ENCODE results near the gene RAB3D.
A peak's percentile ranks its signal among the peaks of the same experiment; 100 is the strongest.

Gene RAB3D

GRCh38 chr19:11382898-11383705 is 43.6 kb upstream of the RAB3D start:
- no peak for TF ChIP-seq PATZ1 (CRISPR knock-in tag; IDR thresholded peaks at IDR 0.05; ENCODE audit: borderline replicate concordance)
- no peak for TF ChIP-seq ARNTL (CRISPR knock-in tag; IDR thresholded peaks at IDR 0.05; ENCODE audit: borderline replicate concordance, low read depth)
- no peak for TF ChIP-seq BACH2 (CRISPR knock-in tag; IDR thresholded peaks at IDR 0.05; ENCODE audit: borderline replicate concordance)
- no peak for TF ChIP-seq PPARA (CRISPR knock-in tag; IDR thresholded peaks at IDR 0.05; ENCODE audit: borderline replicate concordance)
- TF ChIP-seq CREB5 (CRISPR knock-in tag; IDR thresholded peaks at IDR 0.05; ENCODE audit: low read depth), result no peak
- no peak for TF ChIP-seq ZC3H10 (CRISPR knock-in tag; IDR thresholded peaks at IDR 0.05)
- TF ChIP-seq ZNF70 (CRISPR knock-in tag; IDR thresholded peaks at IDR 0.05), result no peak
- TF ChIP-seq GLIS3 (CRISPR knock-in tag; IDR thresholded peaks at IDR 0.05), result no peak
- TF ChIP-seq ZFP30 (CRISPR knock-in tag; IDR thresholded peaks at IDR 0.05), result no peak
- no peak for TF ChIP-seq ZFP3 (CRISPR knock-in tag; IDR thresholded peaks at IDR 0.05)
- TF ChIP-seq ESRRG (CRISPR knock-in tag; IDR thresholded peaks at IDR 0.05), result no peak
- no peak for TF ChIP-seq SNAI2 (CRISPR knock-in tag; IDR thresholded peaks at IDR 0.05)
- TF ChIP-seq ISL1 (CRISPR knock-in tag; IDR thresholded peaks at IDR 0.05), result no peak
- no peak for TF ChIP-seq OSR1 (CRISPR knock-in tag; IDR thresholded peaks at IDR 0.05)
- no peak for TF ChIP-seq TOX (CRISPR knock-in tag; IDR thresholded peaks at IDR 0.05; ENCODE audit: borderline replicate concordance)
- TF ChIP-seq TSHZ2 (CRISPR knock-in tag; IDR thresholded peaks at IDR 0.05), result no peak
- ATAC-seq, result peak; percentile 5

GRCh38 chr19:11380653-11381537 is 41.4 kb upstream of the RAB3D start:
- TF ChIP-seq ZC3H10 (CRISPR knock-in tag; IDR thresholded peaks at IDR 0.05) (no peak), ZNF565 (CRISPR knock-in tag; conservative IDR thresholded peaks at IDR 0.05; ENCODE audit: low read depth) (no peak), ARNTL (CRISPR knock-in tag; IDR thresholded peaks at IDR 0.05; ENCODE audit: borderline replicate concordance, low read depth) (no peak), CSRNP3 (CRISPR knock-in tag; IDR thresholded peaks at IDR 0.05) (no peak), ISL1 (CRISPR knock-in tag; IDR thresholded peaks at IDR 0.05) (no peak), RARB (CRISPR knock-in tag; IDR thresholded peaks at IDR 0.05) (no peak), TCF4 (CRISPR knock-in tag; IDR thresholded peaks at IDR 0.05; ENCODE audit: borderline replicate concordance) (no peak), PPARA (CRISPR knock-in tag; IDR thresholded peaks at IDR 0.05; ENCODE audit: borderline replicate concordance) (no peak), CSDC2 (CRISPR knock-in tag; IDR thresholded peaks at IDR 0.05) (no peak), GLIS3 (CRISPR knock-in tag; IDR thresholded peaks at IDR 0.05) (no peak), ZNF8 (CRISPR knock-in tag; IDR thresholded peaks at IDR 0.05) (no peak), BACH2 (CRISPR knock-in tag; IDR thresholded peaks at IDR 0.05; ENCODE audit: borderline replicate concordance) (no peak), ZFP3 (CRISPR knock-in tag; IDR thresholded peaks at IDR 0.05) (no peak), PATZ1 (CRISPR knock-in tag; IDR thresholded peaks at IDR 0.05; ENCODE audit: borderline replicate concordance) (no peak), SNAI2 (CRISPR knock-in tag; IDR thresholded peaks at IDR 0.05) (no peak)
- peak; percentile 82 for ATAC-seq
